Adipocyte (in vitro differentiated cells): Measurements from ENCODE around the gene TEX19.
"Not testable (repeated sequence)": the region's sequence is repeated elsewhere in the genome, so short reads cannot be mapped to it uniquely, and the experiment has no call there.

Experiments
- DNase-seq: peaks from one replicate; pipeline ENCODE4 v3.0.0-alpha.2; 2015; ENCODE audit warnings: low read depth
- H3K27me3 ChIP-seq: replicated peaks from 2 replicates; pipeline ENCODE4 v1.7.0; 2013; ENCODE audit warnings: mild to moderate bottlenecking, low read length, moderate library complexity; ENCODE audit not compliant: control insufficient read depth, insufficient read depth
- H3K36me3 ChIP-seq: 2 replicates; pipeline ENCODE4 v1.7.0; 2013; ENCODE audit warnings: low read length, mild to moderate bottlenecking, moderate library complexity; ENCODE audit not compliant: control insufficient read depth, insufficient read depth, severe bottlenecking
- H3K4me1 ChIP-seq: 2 replicates; pipeline ENCODE4 v1.7.0; 2013; ENCODE audit warnings: mild to moderate bottlenecking, low read length, moderate library complexity; ENCODE audit not compliant: control insufficient read depth, insufficient read depth
- H3K4me3 ChIP-seq: 2 replicates; pipeline ENCODE4 v1.7.0; 2013; ENCODE audit warnings: mild to moderate bottlenecking, low read length, moderate library complexity
- H3K9ac ChIP-seq: 2 replicates; pipeline ENCODE4 v1.7.0; 2013; ENCODE audit warnings: mild to moderate bottlenecking, low read length, moderate library complexity
- H3K9me3 ChIP-seq: 2 replicates; pipeline ENCODE4 v1.7.0; 2013; ENCODE audit warnings: mild to moderate bottlenecking, low read length, moderate library complexity; ENCODE audit not compliant: control insufficient read depth

Gene TEX19

DNA sequence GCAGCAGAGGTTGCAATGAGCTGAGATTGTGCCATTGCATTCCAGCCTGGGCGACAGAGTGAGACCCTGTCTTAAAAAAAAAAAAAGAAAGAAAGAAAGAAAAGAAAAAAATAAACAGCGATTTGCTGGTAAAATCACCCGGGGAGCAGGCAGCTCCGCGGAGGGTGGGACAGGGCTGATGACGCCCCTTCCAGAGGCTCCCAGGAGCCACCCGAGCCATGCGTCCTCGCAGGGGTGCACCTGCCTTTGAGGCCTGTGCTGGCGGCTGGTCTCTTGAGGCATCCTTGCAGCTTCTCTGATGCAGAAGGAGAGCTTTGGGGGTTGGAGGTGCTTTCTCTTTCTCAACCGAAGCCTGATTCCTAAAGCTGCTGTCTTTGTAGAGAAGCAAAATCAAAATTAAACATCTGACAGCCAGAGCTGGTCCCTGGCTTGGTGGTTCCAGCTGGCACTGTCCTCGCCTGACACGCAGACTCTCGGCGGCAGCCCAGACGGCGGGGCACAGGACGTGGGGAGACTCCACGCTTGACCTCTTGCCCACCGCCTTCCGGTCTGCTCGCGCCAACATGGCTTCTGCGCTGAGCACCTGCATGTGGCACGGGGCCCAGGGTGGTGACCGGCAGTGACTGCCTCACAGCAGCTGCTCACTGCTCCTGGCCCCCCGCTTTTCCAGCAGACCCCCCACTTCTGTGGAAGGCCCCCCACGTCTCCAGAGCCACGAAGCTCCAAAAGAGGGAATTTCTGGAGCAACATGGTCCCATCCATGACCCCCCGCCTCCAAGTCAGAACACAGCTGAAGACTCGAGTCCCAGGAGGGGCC, 19.1 kb downstream of the TEX19 start:
- DNase-seq, result no peak
- H3K9me3 ChIP-seq, result no peaks in the 10 kb centered on the region
- H3K4me3 ChIP-seq, result no peak overlapping the region
- peaks cover 25% of the 10 kb centered on the region for H3K27me3 ChIP-seq
- peaks cover 10% of the 10 kb centered on the region for H3K4me1 ChIP-seq
- no peaks in the 10 kb centered on the region for H3K36me3 ChIP-seq
- no peak overlapping the region for H3K9ac ChIP-seq

DNA sequence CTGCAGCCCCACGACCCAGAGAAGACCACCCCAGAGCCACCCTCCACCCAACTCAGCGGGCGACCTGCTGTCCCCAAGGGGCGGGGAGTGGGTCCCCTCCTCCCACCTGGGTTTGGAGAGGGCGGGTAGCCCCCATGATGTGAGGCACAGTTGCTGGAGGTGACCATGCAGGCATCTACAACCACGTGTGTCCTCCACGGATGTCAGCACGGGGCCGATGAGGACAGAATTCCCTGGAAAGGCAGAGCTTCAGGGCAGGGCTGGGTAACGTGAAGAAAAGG, 19.6 kb downstream of the TEX19 start:
- H3K9ac ChIP-seq, result no peak overlapping the region
- H3K4me3 ChIP-seq, result no peak overlapping the region
- H3K27me3 ChIP-seq, result peaks cover 20% of the 10 kb centered on the region
- H3K9me3 ChIP-seq, result no peaks in the 10 kb centered on the region
- H3K4me1 ChIP-seq, result peaks cover 10% of the 10 kb centered on the region
- H3K36me3 ChIP-seq, result no peaks in the 10 kb centered on the region
- DNase-seq, result no peak

DNA sequence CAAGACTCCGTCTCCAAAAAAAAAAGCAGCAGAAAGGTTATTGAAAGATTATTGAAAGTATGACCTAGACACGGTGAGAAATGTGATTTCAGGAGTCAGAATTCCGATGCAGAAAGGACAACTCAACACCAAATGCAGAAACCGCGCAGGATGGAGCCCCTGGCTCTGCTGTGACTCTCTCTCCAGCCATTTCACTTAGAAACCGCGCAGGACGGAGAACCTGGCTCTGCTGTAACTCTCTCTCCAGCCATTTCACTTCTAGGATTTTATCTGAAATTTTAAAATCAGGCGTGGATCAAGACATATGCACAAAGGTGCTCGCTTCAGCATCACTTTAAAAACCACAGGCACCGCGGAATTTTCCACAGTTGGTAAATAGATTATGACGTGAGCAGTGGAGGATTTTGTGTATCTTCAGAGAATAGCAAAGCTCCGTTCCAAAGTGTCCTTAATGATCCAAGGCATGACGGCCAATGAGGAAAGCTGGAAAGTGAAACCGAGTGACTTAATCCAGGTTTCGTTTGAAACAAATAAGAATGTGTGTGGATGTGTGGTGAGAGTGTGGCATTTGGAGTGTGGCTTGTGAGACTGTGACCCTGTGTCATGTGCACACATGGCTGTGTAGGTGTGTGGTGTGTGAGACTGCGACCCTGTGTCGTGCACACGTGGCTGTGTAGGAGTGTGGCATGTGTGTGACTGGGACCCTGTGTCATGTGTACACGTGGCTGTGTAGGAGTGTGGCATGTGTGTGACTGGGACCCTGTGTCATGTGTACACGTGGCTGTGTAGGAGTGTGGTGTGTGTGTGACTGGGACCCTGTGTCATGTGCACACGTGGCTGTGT, 22.0 kb downstream of the TEX19 start:
- Histone ChIP-seq H3K36me3 (no peaks in the 10 kb centered on the region), H3K4me3 (peak overlapping the region; percentile 60), H3K9me3 (no peaks in the 10 kb centered on the region), H3K9ac (no peak overlapping the region), H3K27me3 (peaks cover 20% of the 10 kb centered on the region), H3K4me1 (peaks cover 14% of the 10 kb centered on the region)
- peak; percentile 38 for DNase-seq

DNA sequence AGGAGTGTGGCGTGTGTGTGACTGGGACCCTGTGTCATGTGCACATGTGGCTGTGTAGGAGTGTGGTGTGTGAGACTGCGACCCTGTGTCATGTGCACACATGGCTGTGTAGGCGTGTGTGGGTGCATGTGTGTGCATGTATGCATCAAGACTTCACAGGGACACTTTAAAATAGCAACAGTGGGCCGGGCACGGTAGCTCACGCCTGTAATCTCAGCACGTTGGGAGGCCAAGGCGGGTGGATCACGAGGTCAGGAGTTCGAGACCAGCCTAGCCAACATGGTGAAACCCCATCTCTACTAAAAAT, 22.6 kb downstream of the TEX19 start:
- Histone ChIP-seq H3K27me3 (peaks cover 20% of the 10 kb centered on the region), H3K4me3 (peak overlapping the region; percentile 60), H3K4me1 (peaks cover 16% of the 10 kb centered on the region)
- H3K9ac ChIP-seq, H3K9me3 ChIP-seq, H3K36me3 ChIP-seq, DNase-seq: not testable (repeated sequence)

DNA sequence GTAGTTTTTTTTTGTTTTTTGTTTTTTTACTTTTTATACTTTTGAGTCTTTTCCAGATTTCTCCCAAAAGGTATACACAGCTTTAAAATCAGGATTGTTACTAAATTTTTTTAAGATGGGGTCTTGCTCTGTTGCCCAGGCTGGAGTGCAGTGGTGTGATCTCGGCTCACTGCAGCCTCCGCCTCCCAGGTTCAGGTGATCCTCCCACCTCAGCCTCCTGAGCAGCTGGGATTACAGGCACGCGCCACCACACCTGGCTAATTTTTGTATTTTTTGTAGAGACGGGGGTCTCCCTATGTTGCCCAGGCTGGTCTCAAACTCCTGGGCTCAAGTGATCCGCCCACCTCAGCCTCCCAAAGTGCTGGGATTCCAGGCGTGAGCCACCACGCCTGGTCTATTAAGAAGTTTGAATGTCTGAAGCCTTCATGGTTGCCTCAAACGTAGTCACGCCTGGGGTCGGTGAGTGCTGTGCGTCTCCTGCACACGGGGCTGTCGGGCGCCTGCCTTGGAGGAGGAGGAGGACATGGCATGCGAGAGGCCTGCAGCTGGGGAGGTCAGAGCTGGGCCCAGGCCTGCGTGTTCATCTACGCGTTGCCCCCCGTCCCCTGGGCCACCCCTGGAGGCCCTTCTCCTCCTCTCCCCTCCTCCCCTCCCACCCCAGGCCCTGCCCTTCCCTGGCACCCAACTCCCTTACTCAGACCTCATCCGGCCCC, 23.3 kb downstream of the TEX19 start:
- H3K9ac ChIP-seq, H3K36me3 ChIP-seq, DNase-seq, H3K9me3 ChIP-seq, H3K4me3 ChIP-seq: not testable (repeated sequence)
- Histone ChIP-seq H3K27me3 (peaks cover 24% of the 10 kb centered on the region), H3K4me1 (peaks cover 16% of the 10 kb centered on the region)

DNA sequence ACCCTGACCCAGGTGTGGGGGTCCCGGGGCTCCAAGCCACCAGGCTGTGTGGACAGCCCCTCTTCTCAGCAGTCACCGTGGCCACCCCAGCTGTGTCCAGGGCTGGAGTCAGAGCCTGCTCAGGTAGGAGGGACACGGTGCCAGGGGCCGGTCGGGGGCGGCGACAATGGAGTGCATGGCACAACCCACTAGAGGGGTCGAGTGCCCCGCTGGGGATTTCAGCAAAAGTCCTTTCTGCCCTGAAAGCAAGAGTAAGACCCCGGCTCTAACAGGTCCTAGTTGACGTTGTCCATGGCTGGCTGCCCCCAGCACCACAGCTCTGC, 23.8 kb downstream of the TEX19 start:
- no peak overlapping the region for H3K9ac ChIP-seq
- DNase-seq, result no peak
- H3K27me3 ChIP-seq, result peaks cover 25% of the 10 kb centered on the region
- peaks cover 16% of the 10 kb centered on the region for H3K4me1 ChIP-seq
- H3K4me3 ChIP-seq, result no peak overlapping the region
- H3K9me3 ChIP-seq, result no peaks in the 10 kb centered on the region
- no peaks in the 10 kb centered on the region for H3K36me3 ChIP-seq

DNA sequence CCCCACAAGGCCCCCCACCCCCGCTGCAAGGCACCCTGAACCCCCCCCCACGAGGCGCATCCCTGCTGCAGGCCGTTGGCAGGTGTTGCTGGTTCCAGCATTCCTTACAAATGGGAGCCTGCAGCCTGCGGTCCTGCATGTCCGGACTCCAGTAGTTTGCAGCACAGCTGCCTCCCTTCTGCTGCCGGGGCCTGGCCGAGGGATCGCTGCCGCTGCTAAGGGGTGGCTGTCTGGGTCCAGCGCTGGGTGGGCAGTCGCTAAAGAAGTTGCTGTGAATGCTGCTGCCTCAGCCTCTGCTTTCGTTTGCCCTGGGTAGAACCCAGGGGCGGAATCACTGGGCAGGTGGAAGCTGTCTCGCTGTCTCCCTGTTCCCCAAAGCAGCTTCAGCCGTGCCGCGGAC, 24.4 kb downstream of the TEX19 start:
- no peak overlapping the region for H3K4me3 ChIP-seq
- no peaks in the 10 kb centered on the region for H3K9me3 ChIP-seq
- peaks cover 16% of the 10 kb centered on the region for H3K4me1 ChIP-seq
- peaks cover 21% of the 10 kb centered on the region for H3K27me3 ChIP-seq
- H3K36me3 ChIP-seq, result no peaks in the 10 kb centered on the region
- no peak overlapping the region for H3K9ac ChIP-seq
- DNase-seq, result no peak

DNA sequence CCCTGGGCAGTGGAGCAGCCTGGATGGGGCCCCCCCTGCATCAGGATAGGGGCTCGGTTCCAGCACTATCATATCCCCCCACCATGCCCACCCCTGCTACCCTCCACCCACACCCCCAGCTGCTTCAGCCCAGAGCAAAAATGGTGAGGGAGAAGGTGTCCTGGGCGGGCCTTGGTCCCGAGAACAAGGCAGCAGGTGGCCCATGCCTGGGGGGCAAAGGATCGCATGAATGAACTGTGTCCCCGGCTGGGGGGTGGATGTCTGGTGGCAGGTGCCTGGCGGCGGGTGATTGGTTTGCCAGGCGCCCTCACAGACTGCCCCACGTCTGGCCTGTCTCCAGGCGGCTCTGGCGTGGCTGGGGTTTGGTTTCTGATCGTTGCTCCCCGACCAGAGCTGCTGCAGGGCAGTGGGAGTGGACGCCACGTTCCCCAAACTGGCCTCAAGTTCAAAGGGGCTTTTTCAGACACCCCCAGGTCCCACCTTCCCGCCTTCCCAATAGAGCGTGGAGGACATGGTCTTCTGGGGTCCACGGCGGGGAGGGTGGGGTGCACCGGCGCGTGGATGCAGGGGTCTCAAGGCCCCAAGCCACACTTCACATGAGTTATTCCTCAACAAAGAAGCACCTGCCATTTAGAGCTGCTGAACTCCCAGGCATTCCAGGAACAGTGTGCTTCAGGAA, 25.1 kb downstream of the TEX19 start:
- no peak for DNase-seq
- H3K4me3 ChIP-seq, result no peak overlapping the region

DNA sequence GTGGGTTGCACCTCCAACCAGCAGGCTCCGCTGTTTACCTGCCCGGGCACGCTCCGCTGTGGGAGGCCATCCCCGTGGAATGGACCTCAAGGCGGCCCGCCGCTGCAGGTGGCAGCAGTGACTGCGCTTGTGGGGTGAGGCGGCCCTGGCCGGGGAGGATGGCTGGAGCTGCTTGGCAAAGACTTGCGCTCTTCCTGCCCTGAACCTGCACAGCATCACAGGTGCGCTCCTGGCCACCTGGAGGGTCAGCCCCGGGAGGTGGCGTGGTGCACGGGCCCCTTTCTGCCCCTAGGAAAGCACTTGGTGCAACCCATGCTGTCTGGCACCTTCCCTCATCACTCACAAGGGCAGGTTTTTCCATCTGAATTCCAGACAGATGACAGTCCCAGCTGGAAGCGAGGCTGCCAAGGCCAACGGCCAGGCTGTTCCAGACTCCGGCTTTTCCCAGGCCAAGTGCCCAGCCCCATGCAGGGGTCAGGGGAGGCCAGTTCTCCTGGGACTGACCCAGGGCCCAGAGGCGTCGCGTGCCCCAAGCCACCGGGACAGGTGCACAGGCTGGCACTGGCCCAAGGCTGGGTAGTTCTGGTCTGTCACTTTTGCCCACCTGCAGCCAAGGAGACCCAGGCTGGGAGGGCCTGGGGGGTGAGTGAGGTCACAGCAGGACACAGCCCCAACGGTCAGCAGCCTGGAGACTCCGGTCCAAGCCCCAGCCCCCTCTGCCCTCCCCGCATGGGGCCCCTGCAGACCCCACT, 25.9 kb downstream of the TEX19 start:
- peaks cover 15% of the 10 kb centered on the region for H3K4me1 ChIP-seq
- DNase-seq, result peak; percentile 61
- peaks cover 13% of the 10 kb centered on the region for H3K27me3 ChIP-seq
- H3K9ac ChIP-seq, result no peak overlapping the region
- H3K9me3 ChIP-seq, result no peaks in the 10 kb centered on the region
- H3K4me3 ChIP-seq, result no peak overlapping the region
- H3K36me3 ChIP-seq, result no peaks in the 10 kb centered on the region

More for the DNA sequence above, 25.1 kb downstream of the TEX19 start:
- Histone ChIP-seq H3K9ac (no peak overlapping the region), H3K36me3 (no peaks in the 10 kb centered on the region), H3K9me3 (no peaks in the 10 kb centered on the region), H3K4me1 (peaks cover 16% of the 10 kb centered on the region), H3K27me3 (peaks cover 16% of the 10 kb centered on the region)

DNA sequence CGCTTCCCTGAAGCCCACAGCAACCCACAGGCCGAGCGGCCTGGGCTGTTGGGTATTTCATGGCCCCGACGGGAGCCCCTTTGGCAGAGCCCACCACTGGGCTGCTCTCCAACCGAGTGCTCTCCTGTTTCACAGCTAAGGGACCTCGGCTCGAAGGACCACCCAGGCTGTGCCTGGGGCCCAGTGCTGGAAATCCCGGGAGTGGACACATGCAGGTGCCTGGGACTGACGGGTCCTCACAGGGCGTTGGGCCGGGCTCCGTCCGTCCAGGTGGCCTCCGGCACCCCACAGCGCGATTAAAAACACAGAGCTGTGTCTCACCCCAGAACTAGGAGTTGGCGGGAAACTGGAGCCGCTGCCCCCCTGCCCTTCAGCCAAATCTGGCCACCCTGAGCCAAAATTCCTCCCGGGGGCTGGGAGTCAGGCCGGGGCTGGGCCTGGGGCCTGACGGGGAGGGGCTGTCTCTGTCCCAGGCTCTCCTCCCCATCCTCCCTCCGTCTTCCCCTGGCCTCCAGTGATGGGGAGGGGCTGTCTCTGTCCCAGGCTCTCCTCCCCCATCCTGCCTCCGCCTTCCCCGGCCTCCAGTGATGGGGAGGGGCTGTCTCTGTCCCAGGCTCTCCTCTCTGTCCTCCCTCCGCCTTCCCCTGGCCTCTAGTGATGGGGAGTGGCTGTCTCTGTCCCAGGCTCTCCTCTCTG, 26.7 kb downstream of the TEX19 start:
- peaks cover 11% of the 10 kb centered on the region for H3K4me1 ChIP-seq
- H3K4me3 ChIP-seq, result no peak overlapping the region
- no peak for DNase-seq
- peaks cover 10% of the 10 kb centered on the region for H3K27me3 ChIP-seq
- no peak overlapping the region for H3K9ac ChIP-seq
- no peaks in the 10 kb centered on the region for H3K36me3 ChIP-seq
- no peaks in the 10 kb centered on the region for H3K9me3 ChIP-seq
